ENCODE results near the gene DDB1.

The DDB1 gene

DNA sequence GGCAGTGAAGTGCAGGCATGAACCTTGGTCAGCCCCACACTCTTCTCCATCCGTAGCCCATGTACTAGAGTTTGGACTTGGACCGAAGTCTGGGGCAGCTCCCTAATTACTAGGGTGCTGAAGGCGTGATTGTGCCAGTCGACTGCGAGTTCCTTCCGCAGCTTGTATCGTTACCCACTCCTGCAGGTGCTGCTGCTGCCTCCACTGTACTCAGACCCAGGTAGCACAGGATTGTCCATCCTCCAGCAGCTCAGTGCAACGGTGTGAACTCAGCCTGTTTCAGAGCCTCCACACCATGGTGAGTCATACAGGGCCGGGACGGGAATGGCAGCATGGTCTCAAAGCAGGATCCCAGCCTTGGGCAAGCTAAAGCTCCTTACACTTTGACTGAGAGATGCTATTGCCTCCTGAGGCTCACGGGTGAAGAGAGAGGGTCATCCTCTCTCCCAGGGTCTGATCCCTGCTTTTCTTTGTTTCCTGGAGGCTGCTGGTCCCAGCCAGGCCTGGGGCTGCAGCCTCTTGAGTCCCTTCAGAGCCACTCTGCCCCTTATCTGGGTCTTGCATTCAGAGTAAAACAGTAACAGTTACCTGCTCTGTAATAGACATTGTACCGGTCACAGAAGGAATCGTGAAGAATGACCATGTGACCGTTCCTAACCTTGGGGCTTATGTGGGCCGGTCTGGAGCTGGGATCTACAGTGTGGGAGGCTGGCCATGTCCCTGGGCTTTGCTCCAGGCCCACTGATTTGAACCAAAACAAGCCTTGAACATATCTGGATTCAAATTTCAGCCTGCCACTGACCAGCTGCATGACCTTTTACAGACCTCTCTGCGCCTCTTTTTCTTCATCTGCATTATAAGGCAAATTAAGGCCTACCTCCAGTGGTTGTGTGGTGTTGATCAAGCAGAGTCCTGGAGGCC lies 1.8 kb upstream of the DDB1 start:
- Histone ChIP-seq H3K79me1 (replicated peaks; ENCODE audit: low read length, poor library complexity, severe bottlenecking) (peaks cover 2% of the 10 kb centered on the region), H3K4me2 (ENCODE audit: low read length, poor library complexity, severe bottlenecking) (no peak overlapping the region), H3K4me1 (ENCODE audit: control insufficient read depth, insufficient read depth, low read depth, low read length) (peaks cover 18% of the 10 kb centered on the region), H2BK15ac (ENCODE audit: low read depth, poor library complexity, severe bottlenecking) (no peak overlapping the region), H2BK5ac (ENCODE audit: low read depth, low read length, poor library complexity, severe bottlenecking) (no peak overlapping the region), H3K4ac (ENCODE audit: low read depth in 1 of 2, low read length in 2 of 2) (peak overlapping the region; percentile 20 to 25), H2BK12ac (ENCODE audit: low read length in 2 of 2) (peak overlapping the region in 1 of 2 experiments; percentile 23), H4K8ac (ENCODE audit: low read length) (no peak overlapping the region), H3K27me3 (ENCODE audit: control insufficient read depth in 1 of 2, insufficient read depth in 1 of 2, low read length in 2 of 2) (no peaks in the 10 kb centered on the region), H4K91ac (ENCODE audit: low read length) (no peak overlapping the region), H3K23ac (ENCODE audit: low read length in 2 of 2) (peak overlapping the region in 1 of 2 experiments; percentile 6), H3K9me3 (ENCODE audit: control insufficient read depth, low read length) (no peaks in the 10 kb centered on the region), H3K27ac (ENCODE audit: low read length, poor library complexity, severe bottlenecking) (no peak overlapping the region), H3K4me3 (ENCODE audit: insufficient read depth in 1 of 2, low read depth in 1 of 2, low read length in 2 of 2) (no peak overlapping the region), H2AFZ (ENCODE audit: low read depth, low read length) (no peak overlapping the region), H3K9ac (ENCODE audit: low read length) (peak overlapping the region; percentile 61), H3K36me3 (ENCODE audit: control insufficient read depth in 1 of 2, insufficient read depth in 2 of 2, low read depth in 1 of 2, low read length in 2 of 2) (peaks cover 22% of the 10 kb centered on the region in 2 experiments), H2AK5ac (ENCODE audit: low read length, severe bottlenecking) (no peak overlapping the region), H3K14ac (ENCODE audit: low read length in 2 of 2) (no peak overlapping the region), H2BK120ac (ENCODE audit: low read depth, low read length) (no peak overlapping the region), H3K18ac (ENCODE audit: low read depth in 1 of 2, low read length in 2 of 2) (no peak overlapping the region)
- 86% methylated on average over 15 of the region's 16 CpGs for WGBS
- DNase-seq, result peak; percentile 45

DNA sequence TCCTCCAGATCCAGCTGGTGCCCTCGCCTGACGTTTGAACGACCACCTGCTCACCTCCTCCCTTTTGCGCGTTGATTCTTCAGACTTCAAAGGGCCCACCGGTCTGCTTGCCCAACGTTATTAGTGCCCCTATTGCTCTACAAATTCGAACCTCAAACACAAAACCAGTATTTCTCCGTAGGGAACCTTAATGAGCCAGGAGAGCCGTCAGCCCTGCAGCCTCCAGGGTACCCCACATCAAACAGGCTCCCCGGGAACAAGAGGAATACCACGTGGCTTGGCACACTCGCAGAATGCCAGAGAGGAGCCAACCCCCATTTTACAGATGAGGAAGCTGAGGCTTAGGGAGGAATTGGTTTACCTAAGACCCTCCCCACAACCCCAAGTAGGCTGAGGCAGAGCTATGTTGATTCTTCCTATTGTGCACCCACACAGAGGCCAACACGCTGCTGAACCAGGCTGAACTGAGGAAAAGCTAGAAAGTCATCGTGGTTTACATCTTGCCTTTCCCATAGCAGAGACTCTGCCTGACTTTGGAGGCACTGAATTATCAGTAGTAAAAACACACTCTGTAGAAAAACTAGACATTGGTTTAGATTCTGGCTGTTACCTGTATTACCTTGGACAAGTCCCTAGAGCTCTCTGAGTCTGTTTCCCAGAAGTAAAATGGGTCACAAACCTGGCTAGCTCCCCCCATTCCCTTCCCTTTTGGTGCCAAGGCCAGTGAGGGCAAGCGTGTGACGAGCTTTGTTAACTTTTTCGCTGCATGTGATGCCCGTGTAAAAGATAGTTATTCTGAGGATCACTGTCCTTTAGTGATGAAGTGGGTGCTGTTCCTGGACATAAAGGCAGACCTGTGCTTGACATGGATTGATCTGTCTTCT lies 887 bp upstream of the DDB1 start:
- Histone ChIP-seq H4K91ac (ENCODE audit: low read length) (peak overlapping the region; percentile 0), H3K9ac (ENCODE audit: low read length) (peak overlapping the region; percentile 97), H3K4me1 (ENCODE audit: control insufficient read depth, insufficient read depth, low read depth, low read length) (peaks cover 18% of the 10 kb centered on the region), H2BK15ac (ENCODE audit: low read depth, poor library complexity, severe bottlenecking) (no peak overlapping the region), H4K8ac (ENCODE audit: low read length) (peak overlapping the region; percentile 88), H3K79me1 (replicated peaks; ENCODE audit: low read length, poor library complexity, severe bottlenecking) (peaks cover 2% of the 10 kb centered on the region), H2BK120ac (ENCODE audit: low read depth, low read length) (no peak overlapping the region), H3K9me3 (ENCODE audit: control insufficient read depth, low read length) (no peaks in the 10 kb centered on the region), H3K4me2 (ENCODE audit: low read length, poor library complexity, severe bottlenecking) (peak overlapping the region; percentile 55), H3K23ac (ENCODE audit: low read length in 2 of 2) (peak overlapping the region in 1 of 2 experiments; percentile 6), H2BK5ac (ENCODE audit: low read depth, low read length, poor library complexity, severe bottlenecking) (no peak overlapping the region), H2BK12ac (ENCODE audit: low read length in 2 of 2) (no peak overlapping the region), H3K27me3 (ENCODE audit: control insufficient read depth in 1 of 2, insufficient read depth in 1 of 2, low read length in 2 of 2) (no peaks in the 10 kb centered on the region), H3K4me3 (ENCODE audit: insufficient read depth in 1 of 2, low read depth in 1 of 2, low read length in 2 of 2) (peak overlapping the region; percentile 81 to 95), H3K36me3 (ENCODE audit: control insufficient read depth in 1 of 2, insufficient read depth in 2 of 2, low read depth in 1 of 2, low read length in 2 of 2) (peaks cover 13 to 23% of the 10 kb centered on the region in 2 experiments), H3K27ac (ENCODE audit: low read length, poor library complexity, severe bottlenecking) (peak overlapping the region; percentile 29), H3K18ac (ENCODE audit: low read depth in 1 of 2, low read length in 2 of 2) (peak overlapping the region; percentile 89 to 91), H3K4ac (ENCODE audit: low read depth in 1 of 2, low read length in 2 of 2) (peak overlapping the region in 1 of 2 experiments; percentile 87), H2AK5ac (ENCODE audit: low read length, severe bottlenecking) (peak overlapping the region; percentile 0), H3K14ac (ENCODE audit: low read length in 2 of 2) (peak overlapping the region in 1 of 2 experiments; percentile 95), H2AFZ (ENCODE audit: low read depth, low read length) (no peak overlapping the region)
- DNase-seq, result no peak
- 38% methylated on average over 19 of the region's 19 CpGs for WGBS

DNA sequence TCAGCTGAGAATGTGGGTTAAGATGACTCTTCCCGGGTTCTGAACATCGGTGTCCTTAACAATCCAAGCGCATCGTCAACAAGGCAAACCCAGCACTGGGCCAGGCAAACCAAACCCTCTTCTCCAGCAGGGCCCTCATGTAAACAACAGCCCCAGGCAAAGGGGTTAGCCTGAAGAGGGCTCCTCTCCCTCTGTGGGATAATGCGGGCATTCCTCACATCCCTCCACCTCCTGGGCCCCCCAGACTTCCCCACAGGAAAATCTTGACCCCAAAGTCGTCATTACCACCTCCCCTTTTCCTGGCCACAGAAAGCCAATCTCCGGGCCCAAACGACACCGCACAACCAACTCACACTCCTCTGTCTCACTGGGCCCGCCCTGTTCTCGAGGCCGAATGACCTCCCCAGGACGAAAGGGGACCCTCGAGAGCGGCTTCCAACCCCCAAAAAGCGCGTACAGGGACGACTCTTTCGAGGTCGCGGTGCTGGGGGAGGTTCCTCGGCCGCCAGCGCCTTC lies 566 bp downstream of the DDB1 start:
- no peak overlapping the region for H2BK12ac ChIP-seq (ENCODE audit: low read length in 2 of 2)
- peak overlapping the region; percentile 65 for H2AK5ac ChIP-seq (ENCODE audit: low read length, severe bottlenecking)
- H2BK120ac ChIP-seq (ENCODE audit: low read depth, low read length), result peak overlapping the region; percentile 93
- 2% methylated on average over 24 of the region's 24 CpGs for WGBS
- peak overlapping the region; percentile 43 for H3K27ac ChIP-seq (ENCODE audit: low read length, poor library complexity, severe bottlenecking)
- H2BK15ac ChIP-seq (ENCODE audit: low read depth, poor library complexity, severe bottlenecking), result peak overlapping the region; percentile 64
- H3K23ac ChIP-seq (ENCODE audit: low read length in 2 of 2), result no peak overlapping the region
- peak overlapping the region; percentile 97 for H3K9ac ChIP-seq (ENCODE audit: low read length)
- peak overlapping the region; percentile 95 for H4K91ac ChIP-seq (ENCODE audit: low read length)
- H3K4me3 ChIP-seq (ENCODE audit: insufficient read depth in 1 of 2, low read depth in 1 of 2, low read length in 2 of 2), result peak overlapping the region; percentile 81 to 95
- H3K27me3 ChIP-seq (ENCODE audit: control insufficient read depth in 1 of 2, insufficient read depth in 1 of 2, low read length in 2 of 2), result no peaks in the 10 kb centered on the region
- H3K79me1 ChIP-seq (replicated peaks; ENCODE audit: low read length, poor library complexity, severe bottlenecking), result peaks cover 2% of the 10 kb centered on the region
- H3K4ac ChIP-seq (ENCODE audit: low read depth in 1 of 2, low read length in 2 of 2), result peak overlapping the region; percentile 82 to 84
- H2AFZ ChIP-seq (ENCODE audit: low read depth, low read length), result peak overlapping the region; percentile 6
- peak overlapping the region; percentile 9 for H2BK5ac ChIP-seq (ENCODE audit: low read depth, low read length, poor library complexity, severe bottlenecking)
- H3K4me2 ChIP-seq (ENCODE audit: low read length, poor library complexity, severe bottlenecking), result peak overlapping the region; percentile 49
- peak overlapping the region in 1 of 2 experiments; percentile 89 for H3K14ac ChIP-seq (ENCODE audit: low read length in 2 of 2)
- H3K4me1 ChIP-seq (ENCODE audit: control insufficient read depth, insufficient read depth, low read depth, low read length), result peaks cover 18% of the 10 kb centered on the region
- H3K18ac ChIP-seq (ENCODE audit: low read depth in 1 of 2, low read length in 2 of 2), result peak overlapping the region; percentile 67 to 79
- H3K9me3 ChIP-seq (ENCODE audit: control insufficient read depth, low read length), result no peaks in the 10 kb centered on the region
- H4K8ac ChIP-seq (ENCODE audit: low read length), result peak overlapping the region; percentile 89
- H3K36me3 ChIP-seq (ENCODE audit: control insufficient read depth in 1 of 2, insufficient read depth in 2 of 2, low read depth in 1 of 2, low read length in 2 of 2), result peaks cover 7 to 27% of the 10 kb centered on the region in 2 experiments
- peak; percentile 71 for DNase-seq
